ENCODE data around the gene SMC3. TPM values are rescaled to one million over a fixed set of nuclear protein-coding genes. Genes with fewer than 3 reads are reported as not detected.
A peak's percentile ranks its signal among the peaks of the same experiment; 100 is the strongest.

SMC3 gene
- total RNA-seq, 2 experiments from 2014 or later: 38.4 to 73.4 TPM

GRCh38 chr10:110643035-110643652 lies 75.6 kb downstream of the SMC3 start:
- CTCF ChIA-PET (ENCODE audit: unreplicated experiment): no interaction called here
- Histone ChIP-seq H3K4me2 (ENCODE audit: low read length) (peak overlapping the region; percentile 79), H3K27ac (ENCODE audit: low read depth, low read length, poor library complexity, severe bottlenecking) (no peak overlapping the region), H3K4me3 (ENCODE audit: low read depth, low read length, poor library complexity, severe bottlenecking) (peak overlapping the region; percentile 68), H3K4me1 (ENCODE audit: insufficient read depth, low read length, poor library complexity, severe bottlenecking) (peaks cover 47% of the 10 kb centered on the region), H3K36me3 (ENCODE audit: insufficient read depth, low read length) (no peaks in the 10 kb centered on the region), H3K9me2 (ENCODE audit: insufficient read depth, low read length) (no peaks in the 10 kb centered on the region), H3K9me3 (ENCODE audit: low read length) (no peaks in the 10 kb centered on the region), H4K20me1 (ENCODE audit: insufficient read depth, low read length) (no peaks in the 10 kb centered on the region), H3K79me2 (ENCODE audit: insufficient read depth, low read depth, low read length) (no peaks in the 10 kb centered on the region), H2AFZ (ENCODE audit: low read length) (peak overlapping the region; percentile 2; the same call in 1 of the 2 replicates)
- intact Hi-C loops (cut with micrococcal nuclease; ENCODE audit: unreplicated experiment): loop anchor here (5.0 to 10.0 kb wide), 2 partner anchors 39 to 728 kb away; no protein-coding TSS in a partner anchor
- no peak for DNase-seq (ENCODE audit: low spot score)
- no TSS peak for BruUV-seq (replicated peaks)
- peak; percentile 86; the same call in 1 of the 2 replicates for TF ChIP-seq EZH2phosphoT487 (IDR thresholded peaks at IDR 0.05; ENCODE audit: borderline replicate concordance, low read depth, low read length)
- no peak for TF ChIP-seq CTCF (conservative IDR thresholded peaks at IDR 0.05; ENCODE audit: low read length)
- POLR2A ChIA-PET: interaction anchor here (0.6 kb wide), 1 partner anchor 781 kb away, joined by 5 read pairs; no protein-coding TSS in a partner anchor

- H3K9me2 ChIP-seq (ENCODE audit: insufficient read depth, low read length): no peaks in the 10 kb centered on the region
- POLR2A ChIA-PET: interaction anchor here (0.6 to 1.2 kb wide), 6 partner anchors 8 to 782 kb away, joined by 3 to 5 read pairs (median 4); partner anchors contain the start of gene SMNDC1
- no peaks in the 10 kb centered on the region for H4K20me1 ChIP-seq (ENCODE audit: insufficient read depth, low read length)
- peak within 1 kb of the TSS; percentile 59; the same call in 1 of the 2 replicates for H2AFZ ChIP-seq (ENCODE audit: low read length)
- no TSS peak for BruUV-seq (replicated peaks)
- intact Hi-C loops (cut with micrococcal nuclease; ENCODE audit: unreplicated experiment): loop anchor here (5.0 to 10.0 kb wide), 2 partner anchors 38 to 729 kb away; no protein-coding TSS in a partner anchor
- H3K9me3 ChIP-seq (ENCODE audit: low read length): no peaks in the 10 kb centered on the region
- H3K4me3 ChIP-seq (ENCODE audit: low read depth, low read length, poor library complexity, severe bottlenecking): peak within 1 kb of the TSS; percentile 68
- H3K27ac ChIP-seq (ENCODE audit: low read depth, low read length, poor library complexity, severe bottlenecking): no peak within 1 kb of the TSS
- DNase-seq (ENCODE audit: low spot score): no peak
- H3K79me2 ChIP-seq (ENCODE audit: insufficient read depth, low read depth, low read length): no peaks in the 10 kb centered on the region
- CTCF ChIA-PET (ENCODE audit: unreplicated experiment): interaction anchor here (0.5 to 0.6 kb wide), 2 partner anchors 18 to 471 kb away, joined by 3 read pairs; no protein-coding TSS in a partner anchor
- H3K4me2 ChIP-seq (ENCODE audit: low read length): peak within 1 kb of the TSS; percentile 79
- TF ChIP-seq CTCF (conservative IDR thresholded peaks at IDR 0.05; ENCODE audit: low read length): no peak
- TF ChIP-seq EZH2phosphoT487 (IDR thresholded peaks at IDR 0.05; ENCODE audit: borderline replicate concordance, low read depth, low read length): no peak
- peaks cover 55% of the 10 kb centered on the region for H3K4me1 ChIP-seq (ENCODE audit: insufficient read depth, low read length, poor library complexity, severe bottlenecking)
- no peaks in the 10 kb centered on the region for H3K36me3 ChIP-seq (ENCODE audit: insufficient read depth, low read length)
These were observed 76.4 kb downstream of the SMC3 start, which contains the start of gene RBM20 for GRCh38 chr10:110643653-110644597. TSS of gene RBM20 (plus strand) at chr10:110644336. CDS start at chr10:110644455, 119 bp downstream.

Measured in OCI-LY7 (cell line).